Spleen (tissue), 7 donors: ENCODE data around the gene FAM237B.

Source experiments
- CTCF ChIP-seq, 11 experiments: fragments of 200-600 bp in 7 of 11; fragments of 450-650 bp in 4 of 11; sonication (generic) in 4 of 11; IDR thresholded peaks in 8 of 11; conservative IDR thresholded peaks in 3 of 11; 1 replicate in 7 of 11; 2 replicates in 4 of 11; pipeline versions ENCODE4 v1.4.0 to v1.8.0; 2016 to 2021; ENCODE audit warnings: antibody characterized with exemption in 11 of 11, inconsistent platforms in 4 of 11, mild to moderate bottlenecking in 1 of 11
- POLR2A ChIP-seq, 3 donors: fragments of 450-650 bp; IDR thresholded peaks; one replicate each; pipeline ENCODE4 v1.5.1; 2017; ENCODE audit warnings: antibody characterized with exemption in 3 of 3, mild to moderate bottlenecking in 1 of 3
- POLR2AphosphoS5 ChIP-seq, 3 donors: sonication (generic); formaldehyde crosslinking; IDR thresholded peaks; one replicate each; pipeline ENCODE4 v1.5.1; 2017; ENCODE audit warnings: antibody characterized with exemption in 3 of 3
- donor health status: DM: no; HTN: no; CAD: no; lungs with moderate emphysema.
- donor health status: DM: no; HTN: no; CAD: no.
- donor health status: DM: no; HTN: no; CAD: no.

GRCh38 chr7:90322837-90323236 is 1.7 kb upstream of the FAM237B start:
- no peak for TF ChIP-seq POLR2AphosphoS5 (IDR thresholded peaks at IDR 0.05)
- no peak for TF ChIP-seq CTCF (IDR thresholded peaks at IDR 0.05 in 8 of 11, conservative IDR thresholded peaks at IDR 0.05 in 3 of 11)
- TF ChIP-seq POLR2A (IDR thresholded peaks at IDR 0.05), result no peak
